GM12892 (cell line): ENCODE results near the gene GCC1.
"Not testable (repeated sequence)": the region's sequence is repeated elsewhere in the genome, so short reads cannot be mapped to it uniquely, and the experiment has no call there.

Experiments used
- POLR2A ChIP-seq: IDR thresholded peaks from 2 replicates; pipeline ENCODE4 v1.6.1; 2011; ENCODE audit warnings: low read depth, low read length, control low read depth
- POLR2AphosphoS5 ChIP-seq: IDR thresholded peaks from 2 replicates; pipeline ENCODE4 v1.6.1; 2011; ENCODE audit warnings: low read depth, low read length, control low read depth

DNA sequence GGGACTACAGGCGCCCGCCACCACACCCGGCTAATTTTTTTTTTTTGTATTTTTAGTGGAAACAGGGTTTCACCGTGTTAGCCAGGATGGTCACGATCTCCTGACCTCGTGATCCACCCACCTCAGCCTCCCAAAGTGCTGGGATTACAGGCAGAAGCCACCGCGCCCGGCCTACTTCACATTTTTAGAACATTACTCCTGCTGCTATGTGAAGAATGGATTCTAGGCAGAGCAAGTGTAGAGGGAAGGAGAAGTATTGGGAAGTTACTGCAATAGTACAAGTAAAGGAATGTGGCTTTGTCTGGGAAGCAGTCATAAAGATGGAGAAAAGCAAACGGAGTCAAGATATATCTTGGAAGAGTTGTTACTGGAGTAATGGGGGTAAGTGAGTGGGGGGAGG is 44.9 kb downstream of the GCC1 start:
- not testable (repeated sequence) for TF ChIP-seq POLR2A, POLR2AphosphoS5
